Cerebellar nuclear complex (tissue), 1 donor: ENCODE data around the gene FBXW10B.
"Not testable (repeated sequence)": the region's sequence is repeated elsewhere in the genome, so short reads cannot be mapped to it uniquely, and the experiment has no call there.

Experiments used
- DNase-seq, 2 experiments: peaks; one replicate each; lab custom pipeline; 2025; lab: John Stamatoyannopoulos, UW

The FBXW10B gene

GRCh38 chr17:15642014-15642413 is 22.5 kb upstream of the FBXW10B start:
- not testable (repeated sequence) for DNase-seq

GRCh38 chr17:15630930-15631453 is 11.5 kb upstream of the FBXW10B start:
- not testable (repeated sequence) for DNase-seq

GRCh38 chr17:15629991-15630390 is 10.5 kb upstream of the FBXW10B start:
- DNase-seq = not testable (repeated sequence)

GRCh38 chr17:15623661-15624209 is 4.2 kb upstream of the FBXW10B start:
- DNase-seq = not testable (repeated sequence)

GRCh38 chr17:15623255-15623654 is 3.8 kb upstream of the FBXW10B start:
- peak; percentile 17 to 51 for DNase-seq

GRCh38 chr17:15622124-15622523 is 2.6 kb upstream of the FBXW10B start:
- DNase-seq = peak; percentile 61 to 77

- DNase-seq = not testable (repeated sequence)
Measured at GRCh38 chr17:15616828-15617227, 2.7 kb downstream of the FBXW10B start.

- DNase-seq = not testable (repeated sequence)
Measured at GRCh38 chr17:15615850-15616249, 3.7 kb downstream of the FBXW10B start.

GRCh38 chr17:15613111-15613510 is 6.4 kb downstream of the FBXW10B start:
- DNase-seq = not testable (repeated sequence)

- DNase-seq = not testable (repeated sequence)
Measured at GRCh38 chr17:15592960-15593359, 26.5 kb downstream of the FBXW10B start.

- not testable (repeated sequence) for DNase-seq
Measured at GRCh38 chr17:15591986-15592385, 27.5 kb downstream of the FBXW10B start.

- not testable (repeated sequence) for DNase-seq
Measured at GRCh38 chr17:15590844-15591243, 28.7 kb downstream of the FBXW10B start.

- not testable (repeated sequence) for DNase-seq
Measured at GRCh38 chr17:15589544-15590536, 29.7 kb downstream of the FBXW10B start.

- not testable (repeated sequence) for DNase-seq
Measured at GRCh38 chr17:15588017-15588416, 31.5 kb downstream of the FBXW10B start.

- DNase-seq = not testable (repeated sequence)
Measured at GRCh38 chr17:15583313-15583712, 36.2 kb downstream of the FBXW10B start.

GRCh38 chr17:15581462-15581861 is 38.0 kb downstream of the FBXW10B start:
- not testable (repeated sequence) for DNase-seq

- not testable (repeated sequence) for DNase-seq
Measured at GRCh38 chr17:15576848-15577247, 42.7 kb downstream of the FBXW10B start.

- not testable (repeated sequence) for DNase-seq
Measured at GRCh38 chr17:15574660-15575059, 44.8 kb downstream of the FBXW10B start.

- DNase-seq = not testable (repeated sequence)
Measured at GRCh38 chr17:15573870-15574269, 45.6 kb downstream of the FBXW10B start.
